ENCODE results near the gene GRK1.

- TF ChIP-seq CTCF (conservative IDR thresholded peaks at IDR 0.05; ENCODE audit: low read length): no peak
- TF ChIP-seq EZH2phosphoT487 (IDR thresholded peaks at IDR 0.05; ENCODE audit: borderline replicate concordance, low read depth, low read length): no peak
Measured at GRCh38 chr13:113781571-113781970, 114.6 kb downstream of the GRK1 start.
